PC-3 (cell line): ENCODE measurements around the gene GPC5.

Source experiments
- CTCF ChIP-seq: fragments of 300-600 bp; sonication (generic); conservative IDR thresholded peaks from 2 replicates; pipeline ENCODE4 v1.5.1; 2017; ENCODE audit warnings: antibody characterized with exemption, low read depth, mild to moderate bottlenecking, low read length
- EZH2phosphoT487 ChIP-seq: fragments of 300-600 bp; sonication (generic); IDR thresholded peaks from 2 replicates; pipeline ENCODE4 v1.6.1; 2018; ENCODE audit warnings: mild to moderate bottlenecking, antibody characterized with exemption, low read length, borderline replicate concordance

- no peak for TF ChIP-seq CTCF
- no peak for TF ChIP-seq EZH2phosphoT487
Measured at GRCh38 chr13:92460479-92460878, 1062.1 kb downstream of the GPC5 start.
